CD4-positive, alpha-beta T cell treated with Interleukin-1 beta for 1 hour (primary cell): ENCODE results near the gene TIFAB.

Experiments used
- DNase-seq, 2 donors: peaks; one replicate each; pipeline ENCODE4 v3.0.0-alpha.2; 2020 to 2022

Gene TIFAB

DNA sequence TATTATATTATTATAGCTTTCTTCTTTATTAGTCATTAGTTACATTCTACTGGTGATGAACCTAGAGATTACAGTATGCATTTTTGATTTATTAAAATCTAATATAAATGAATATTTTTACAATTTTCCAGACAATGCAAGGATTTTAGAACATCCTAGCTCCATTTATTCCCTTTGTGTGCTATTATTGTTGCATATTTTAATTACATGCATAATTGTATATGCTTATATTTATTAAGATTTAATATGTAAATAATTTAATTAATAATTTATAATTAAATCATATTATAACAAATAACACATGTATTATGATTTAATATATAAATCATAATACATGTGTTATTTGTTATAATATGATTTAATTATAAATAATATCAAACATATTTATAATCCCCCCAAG lies 29.7 kb downstream of the TIFAB start:
- DNase-seq: no peak

DNA sequence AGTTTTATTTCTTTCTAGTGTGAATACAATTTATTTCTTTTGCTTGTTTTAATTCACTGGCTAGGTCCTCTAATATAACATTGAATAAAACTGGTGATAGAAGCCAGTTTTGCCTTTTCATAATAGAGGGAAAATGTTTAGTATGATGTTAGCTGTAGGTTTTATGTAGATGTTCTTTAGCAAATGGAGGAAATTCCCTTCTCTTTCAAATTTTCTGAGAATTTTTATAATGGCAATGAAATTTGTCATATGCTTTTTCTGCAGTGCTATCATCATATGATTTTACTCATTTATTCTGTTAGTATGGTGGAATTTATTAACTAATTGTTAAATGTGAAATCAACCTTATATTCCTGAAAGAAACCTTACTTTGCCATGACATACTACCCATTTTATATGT lies 35.1 kb downstream of the TIFAB start:
- DNase-seq: no peak

DNA sequence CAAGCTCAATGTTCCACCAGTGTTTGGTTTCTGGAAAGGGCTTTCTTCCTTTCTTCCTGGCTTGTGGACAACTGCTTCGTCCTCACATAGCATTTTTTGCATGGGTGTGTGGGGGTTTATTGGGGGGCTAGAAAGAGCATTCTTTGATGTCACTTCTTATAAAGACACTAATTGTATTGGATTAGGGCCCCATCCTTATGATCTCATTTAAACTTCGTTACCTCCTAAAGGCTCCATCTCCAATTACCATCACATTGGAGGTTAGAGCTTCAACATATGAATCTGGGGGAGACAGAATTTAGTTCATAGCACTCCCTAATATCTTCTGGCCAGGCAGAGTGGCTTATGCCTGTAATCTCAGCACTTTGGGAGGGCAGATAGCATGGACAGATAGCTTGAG lies 47.1 kb downstream of the TIFAB start:
- no peak for DNase-seq

DNA sequence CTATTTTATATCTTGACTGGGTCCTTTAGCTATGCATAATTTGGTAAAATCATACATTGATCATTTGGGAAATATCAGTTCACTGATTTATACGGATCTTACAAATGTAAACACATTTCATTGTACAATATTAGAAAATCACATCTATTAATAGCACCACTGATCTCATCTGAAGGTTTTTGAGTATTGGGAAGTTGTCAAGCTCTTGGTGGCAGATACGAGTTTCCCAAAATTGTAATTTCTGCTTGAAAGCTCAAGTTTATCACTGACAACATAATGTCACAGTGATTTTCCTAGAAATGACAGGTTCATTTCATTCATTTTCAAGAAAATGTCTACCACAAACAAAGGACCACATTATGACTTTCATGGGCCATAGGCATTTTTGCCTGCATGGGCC lies 50.1 kb downstream of the TIFAB start:
- DNase-seq: no peak

DNA sequence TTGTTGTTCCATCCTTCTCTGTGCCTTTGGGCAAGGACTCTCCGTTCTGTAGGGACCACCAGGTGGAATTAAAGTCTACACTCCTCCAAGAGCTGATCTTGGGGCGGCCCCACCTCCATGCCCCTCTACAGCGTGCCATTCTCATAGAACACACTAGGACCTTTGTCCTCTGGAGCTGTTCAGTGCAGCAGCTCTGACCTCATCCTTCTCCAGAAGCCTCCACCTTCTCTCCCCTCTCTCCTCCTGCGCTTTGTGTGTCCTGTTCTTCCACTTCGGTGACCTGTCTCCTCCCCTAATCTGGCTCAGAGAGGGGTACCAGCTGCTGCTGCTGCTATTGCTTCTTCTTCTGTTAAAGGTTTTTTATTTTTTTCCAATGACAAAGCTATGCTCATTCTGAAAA lies 51.3 kb downstream of the TIFAB start:
- no peak for DNase-seq

DNA sequence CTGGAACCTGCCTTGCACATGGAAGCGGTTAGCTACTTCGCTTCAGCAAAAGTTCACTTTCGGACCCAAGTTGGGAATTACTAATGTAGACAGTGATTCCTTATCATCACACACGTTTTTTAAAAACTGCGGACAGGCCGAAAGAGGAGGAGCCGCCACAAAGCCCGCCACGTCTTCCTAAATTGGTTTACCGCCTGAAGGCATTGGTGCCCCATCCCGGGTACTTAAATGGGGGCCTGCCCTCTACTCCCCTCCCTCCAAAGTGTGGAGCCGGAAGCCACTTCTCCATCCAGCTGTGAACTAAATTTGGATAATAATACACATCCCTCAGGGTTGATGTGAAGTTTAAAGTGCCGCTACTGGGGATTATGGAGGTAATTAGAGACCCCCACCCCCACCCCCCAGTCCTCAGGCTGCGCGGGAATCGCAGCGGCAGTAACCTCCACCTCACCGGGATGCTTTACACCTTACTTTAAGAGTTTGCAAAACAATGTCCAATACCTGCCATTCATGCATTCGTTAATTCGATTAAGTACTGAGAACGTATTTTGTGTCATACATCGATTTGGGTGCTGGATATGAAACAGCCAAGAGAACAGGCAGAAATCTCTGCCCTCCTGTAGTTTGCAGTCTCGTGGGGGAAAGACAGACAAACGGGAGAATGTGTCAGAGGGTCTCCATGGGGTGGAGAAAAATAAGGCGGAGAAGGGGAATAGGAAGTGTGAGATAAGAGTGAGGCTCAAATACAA lies 52.2 kb downstream of the TIFAB start:
- no peak for DNase-seq

DNA sequence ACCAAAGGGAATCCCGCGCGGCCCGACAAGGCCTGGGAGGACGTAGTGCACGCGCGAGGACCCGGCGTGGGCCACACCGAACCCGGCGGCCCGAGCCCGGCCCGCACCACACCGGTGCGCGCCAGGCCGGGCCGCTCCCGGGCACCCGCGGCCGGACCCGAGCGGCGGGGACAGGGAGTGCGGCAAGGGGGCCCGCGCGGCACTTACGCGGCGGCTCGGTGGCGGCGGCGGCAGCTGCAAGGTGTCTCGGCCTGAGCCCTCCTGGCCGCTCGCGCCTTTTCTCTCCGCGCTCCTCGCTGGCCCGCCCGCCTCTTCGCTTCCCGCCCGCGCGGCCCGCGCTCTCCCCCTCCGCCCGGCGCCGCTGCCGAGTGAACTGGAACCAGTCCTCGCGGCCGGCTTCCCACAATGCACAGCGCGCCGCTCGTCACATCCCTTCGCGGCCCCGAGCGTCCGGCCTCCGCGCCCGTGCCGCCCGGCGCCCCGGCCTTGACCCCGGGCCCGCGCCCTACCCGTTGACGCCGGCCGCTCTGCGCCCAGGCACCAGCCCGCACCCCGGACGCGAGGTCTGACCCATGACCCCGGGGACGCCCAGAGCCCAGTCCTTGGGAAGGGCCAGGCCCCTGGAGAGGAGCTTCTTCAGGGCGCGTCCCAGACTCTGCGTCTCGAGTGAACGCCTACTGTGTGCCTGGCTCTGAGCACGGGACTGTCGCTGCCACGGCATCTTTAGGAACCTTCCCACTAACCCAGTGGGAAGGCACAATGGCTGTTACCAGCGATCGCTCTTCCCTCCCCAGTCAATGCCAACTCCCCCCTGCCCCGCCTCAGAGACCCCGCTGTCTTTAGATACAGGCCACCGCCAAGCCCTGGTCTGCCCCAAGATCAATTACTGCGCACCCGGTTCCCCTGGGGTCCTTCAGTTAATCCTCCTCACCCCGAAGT lies 53.0 kb downstream of the TIFAB start, which contains the start of gene MACROH2A1:
Gene MACROH2A1, minus strand, starts transcription at position 377 of the 939 bp plus-strand sequence. CDS start 10,138 bp downstream, outside the sequence.
- peak; percentile 82 to 85 for DNase-seq

DNA sequence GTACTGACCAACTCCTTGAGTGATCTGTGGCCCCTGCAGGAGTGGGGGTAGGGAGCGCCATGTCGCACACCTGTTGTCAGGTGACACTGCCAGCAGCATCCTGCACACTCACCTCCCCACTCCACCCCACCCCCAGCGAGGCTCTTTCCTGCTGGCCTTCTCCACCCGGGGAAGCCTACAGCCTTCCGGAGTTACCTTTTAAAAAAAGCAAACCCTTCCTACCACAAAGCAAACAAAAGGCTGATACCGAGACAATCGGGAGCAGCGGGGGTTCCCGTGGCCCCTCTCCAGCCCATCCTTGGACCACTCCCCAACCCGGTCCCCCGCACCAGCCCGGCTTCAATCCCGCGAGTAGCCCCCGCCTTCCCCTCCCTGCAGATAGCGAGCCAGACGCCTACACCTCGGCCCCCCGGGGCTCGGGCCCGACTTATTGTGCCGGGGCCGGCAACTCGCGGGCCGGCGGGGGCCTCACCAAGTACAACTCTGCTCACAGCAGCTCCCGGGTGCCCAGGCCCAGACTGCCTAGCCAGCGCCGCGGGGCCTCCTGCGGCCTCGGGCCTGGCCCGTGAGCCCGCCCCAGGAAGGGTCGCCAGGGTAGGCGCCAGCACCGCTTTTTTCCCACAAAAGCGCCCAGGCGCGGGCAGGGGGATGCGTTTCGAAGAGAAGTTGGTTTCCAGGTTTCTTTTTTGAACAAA lies 53.8 kb downstream of the TIFAB start:
- peak; percentile 25 to 44 for DNase-seq
